AG20443 (cell line): ENCODE results near the gene PRRT1.
A peak's percentile ranks its signal among the peaks of the same experiment; 100 is the strongest.
"Not testable (repeated sequence)": the region's sequence is repeated elsewhere in the genome, so short reads cannot be mapped to it uniquely, and the experiment has no call there.

Experiments
- DNase-seq: peaks from one replicate; pipeline ENCODE4 v3.0.0; 2012; ENCODE audit warnings: low spot score, mixed read lengths

The PRRT1 gene

DNA sequence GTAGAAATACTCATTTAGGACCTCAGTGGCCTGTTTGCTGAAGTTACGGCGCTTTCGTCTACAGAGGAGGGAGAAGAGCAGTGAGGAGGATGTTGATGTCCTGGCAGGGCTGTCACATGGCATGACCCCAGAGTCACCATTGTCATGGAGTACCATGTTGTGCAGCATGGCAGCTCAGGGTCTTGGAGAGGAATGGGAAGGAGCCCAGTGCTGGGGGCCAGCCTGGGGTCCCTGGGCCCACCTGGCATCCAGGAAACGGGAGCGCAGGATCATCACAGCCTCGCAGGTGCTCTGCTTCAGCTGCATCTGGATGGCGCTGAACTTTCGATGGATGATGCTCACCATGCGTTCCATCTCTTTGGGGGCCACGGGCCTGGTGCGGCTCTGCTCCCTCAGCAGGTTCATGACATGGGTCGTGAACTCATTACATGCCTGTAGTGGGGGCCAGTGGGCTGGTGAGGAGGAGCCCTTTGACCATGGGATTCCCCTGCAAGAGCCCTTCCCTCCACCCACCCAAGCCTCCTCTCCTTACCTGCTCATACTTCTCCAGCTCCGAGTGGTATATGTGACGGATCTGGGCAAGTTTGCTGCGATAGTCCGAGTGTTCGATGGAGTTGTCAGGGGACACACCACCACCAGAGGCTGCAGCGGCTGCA lies 36.1 kb upstream of the PRRT1 start:
- not testable (repeated sequence) for DNase-seq

GRCh38 chr6:32187009-32187709 lies 35.4 kb upstream of the PRRT1 start:
- DNase-seq = no peak

DNA sequence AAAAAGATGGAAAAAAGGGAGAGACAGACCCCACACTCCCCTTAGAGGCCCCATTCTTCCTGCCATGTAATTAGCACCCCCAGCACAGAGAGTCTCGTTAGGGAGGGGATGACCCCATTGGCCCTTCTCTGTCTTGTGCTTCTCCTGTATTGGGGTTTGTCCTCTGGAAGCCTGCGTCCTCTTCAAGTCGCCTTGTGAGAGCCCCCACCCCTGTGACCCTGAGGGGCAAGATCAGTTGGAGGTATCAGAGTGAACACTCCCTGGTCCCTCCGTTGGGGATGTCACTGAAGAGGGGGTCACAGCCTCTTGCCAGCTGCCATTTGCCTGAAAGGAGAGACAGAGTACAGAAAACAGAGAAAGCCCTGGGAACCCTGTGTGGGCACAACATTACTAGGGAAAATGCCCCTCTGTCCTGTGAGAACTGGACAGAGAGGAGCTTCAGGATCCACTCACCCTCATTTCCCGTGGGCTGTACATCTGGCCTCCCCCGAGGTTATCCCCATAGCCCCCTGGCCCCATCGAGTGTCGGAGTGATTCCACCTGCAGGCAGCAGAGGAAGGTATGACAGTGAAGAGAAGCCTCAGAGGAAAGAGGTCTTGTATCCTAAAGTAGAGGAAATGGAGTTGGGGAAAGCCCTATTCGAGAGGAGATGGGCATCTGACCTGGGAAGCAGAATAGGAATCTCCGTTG lies 34.6 kb upstream of the PRRT1 start:
- DNase-seq = not testable (repeated sequence)

- peak; percentile 80 for DNase-seq
Measured at GRCh38 chr6:32185681-32186131, 34.0 kb upstream of the PRRT1 start.

- DNase-seq = no peak
Measured at GRCh38 chr6:32184084-32184640, 32.4 kb upstream of the PRRT1 start, which contains the start of gene AGER. TSS of gene AGER (minus strand) at chr6:32184253. CDS start at chr6:32184222, 31 bp downstream.

- no peak for DNase-seq
Measured at GRCh38 chr6:32183483-32184083, 31.8 kb upstream of the PRRT1 start.

DNA sequence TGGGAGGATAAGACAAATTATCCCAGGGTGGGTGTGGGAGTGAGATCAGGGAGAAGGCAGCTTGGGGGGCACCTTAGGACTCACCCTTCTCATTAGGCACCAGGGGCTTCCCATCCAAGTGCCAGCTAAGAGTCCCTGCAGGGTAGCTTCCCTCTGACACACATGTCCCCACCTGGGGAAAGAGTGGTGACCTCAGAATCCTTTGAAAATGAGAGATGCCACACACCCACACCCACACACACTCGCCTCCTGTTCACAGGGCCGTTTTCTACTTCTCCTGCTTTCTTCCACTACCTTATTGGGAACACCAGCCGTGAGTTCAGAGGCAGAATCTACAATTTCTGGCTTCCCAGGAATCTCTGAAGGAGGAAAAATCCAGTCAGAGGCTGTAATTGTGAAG lies 31.3 kb upstream of the PRRT1 start:
- DNase-seq = no peak

DNA sequence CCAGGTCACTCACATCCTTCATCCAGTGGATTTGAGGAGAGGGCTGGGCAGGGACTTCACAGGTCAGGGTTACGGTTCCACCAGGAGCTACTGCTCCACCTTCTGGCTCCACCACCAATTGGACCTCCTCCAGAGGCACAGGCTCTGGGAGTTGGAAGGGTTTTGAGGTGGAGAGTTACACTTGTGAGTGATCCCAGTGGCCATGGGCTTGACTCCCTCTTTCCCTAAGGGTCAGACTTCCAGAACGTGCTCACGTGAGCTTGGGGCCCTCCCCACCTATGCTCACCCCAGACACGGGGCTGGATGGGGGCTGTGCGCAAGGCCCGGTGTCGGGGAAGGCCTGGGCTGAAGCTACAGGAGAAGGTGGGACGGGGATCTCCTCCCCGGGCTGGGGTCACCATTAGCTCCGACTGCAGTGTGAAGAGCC lies 30.8 kb upstream of the PRRT1 start:
- no peak for DNase-seq

DNA sequence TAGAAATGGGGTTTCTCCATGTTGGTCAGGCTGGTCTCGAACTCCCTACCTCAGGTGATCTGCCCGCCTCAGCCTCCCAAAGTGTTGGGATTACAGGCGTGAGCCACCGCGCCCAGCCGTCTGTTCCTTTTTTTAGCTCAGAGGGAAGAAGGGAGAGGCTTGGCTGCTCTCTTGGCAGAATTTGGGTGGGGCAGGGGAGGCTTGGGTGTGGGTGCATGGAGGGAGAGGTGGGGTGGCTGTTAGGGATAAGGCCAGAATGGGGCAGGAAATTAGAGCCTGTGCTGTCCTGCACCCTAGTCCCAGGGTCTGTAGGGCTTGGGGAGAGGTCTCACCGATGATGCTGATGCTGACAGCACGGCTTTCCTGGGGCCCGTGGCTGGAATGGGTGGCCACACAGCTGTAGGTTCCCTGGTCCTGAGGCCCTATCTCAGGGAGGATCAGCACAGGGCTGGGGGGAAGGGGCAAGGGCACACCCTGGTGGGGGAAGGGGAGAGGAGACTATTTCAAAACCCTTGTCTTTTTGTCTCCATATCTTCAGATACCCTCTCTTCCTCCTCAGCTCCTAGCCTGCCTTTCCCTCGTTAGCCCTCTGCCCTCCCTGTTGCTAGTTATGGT lies 30.3 kb upstream of the PRRT1 start:
- no peak for DNase-seq

DNA sequence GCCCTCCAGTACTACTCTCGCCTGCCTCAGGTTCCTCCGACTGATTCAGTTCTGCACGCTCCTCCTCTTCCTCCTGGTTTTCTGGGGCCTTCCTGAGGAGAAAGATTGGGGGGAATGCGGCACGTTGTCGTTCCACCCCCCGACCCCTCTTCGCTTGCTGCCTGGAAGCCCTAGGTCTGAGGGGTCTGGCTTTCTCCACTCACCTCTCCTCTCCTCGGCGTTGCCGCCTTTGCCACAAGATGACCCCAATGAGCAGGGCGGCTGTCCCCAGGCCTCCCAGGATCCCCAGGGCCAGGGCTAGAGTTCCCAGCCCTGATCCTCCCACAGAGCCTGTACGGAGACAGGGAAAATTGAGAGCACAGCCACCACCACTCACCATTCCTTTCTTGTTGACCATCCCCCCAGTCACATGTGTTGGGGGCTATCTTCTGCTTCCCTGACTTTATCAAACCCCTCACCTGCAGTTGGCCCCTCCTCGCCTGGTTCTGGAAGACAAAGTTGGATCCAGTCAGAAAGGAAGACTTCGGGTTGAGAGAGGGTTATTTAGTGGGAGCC lies 29.5 kb upstream of the PRRT1 start:
- DNase-seq = no peak

GRCh38 chr6:32179766-32180405 lies 28.1 kb upstream of the PRRT1 start:
- no peak for DNase-seq

GRCh38 chr6:32178547-32179440 lies 27.1 kb upstream of the PRRT1 start:
- no peak for DNase-seq

DNA sequence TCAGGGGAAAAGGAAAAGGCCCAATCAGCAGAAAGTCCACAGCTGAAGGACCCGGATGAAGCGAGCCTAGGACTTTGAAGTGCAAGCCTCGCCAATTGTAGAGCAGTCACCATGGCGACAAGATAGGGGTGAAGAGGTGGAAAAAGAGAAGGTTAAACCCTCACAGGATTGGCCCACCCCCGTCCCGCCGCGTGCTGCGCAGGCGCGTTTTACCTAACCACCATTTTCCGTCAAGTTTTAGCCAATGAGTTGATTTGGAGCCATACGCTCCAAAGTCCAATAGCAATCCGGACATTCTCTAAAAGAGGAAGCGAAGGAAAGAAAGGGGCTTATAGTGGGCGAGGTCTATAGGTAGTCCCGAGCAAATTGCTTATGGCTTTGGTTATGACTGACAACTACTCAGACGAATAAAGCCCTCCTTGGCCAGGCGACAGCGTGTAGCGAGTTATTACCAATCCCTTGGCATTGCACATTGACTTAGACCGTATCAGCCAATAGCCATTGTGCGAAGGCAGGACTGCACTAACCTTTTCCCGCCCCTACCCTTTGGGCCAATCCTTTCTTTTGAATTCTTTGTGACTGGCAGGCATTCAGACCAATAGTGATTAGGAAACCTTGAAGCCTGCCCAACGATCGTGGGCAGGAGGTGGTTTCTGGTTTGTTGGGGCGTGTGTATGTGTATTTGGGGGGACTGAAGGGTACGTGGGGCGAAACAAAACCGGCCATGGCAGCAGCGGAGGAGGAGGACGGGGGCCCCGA lies 26.2 kb upstream of the PRRT1 start, which contains the start of gene RNF5:
Gene RNF5, plus strand, starts transcription at position 618 of the 759 bp plus-strand sequence. Its CDS starts 107 bp downstream, at position 725.
- peak; percentile 96 for DNase-seq

- DNase-seq = no peak
Measured at GRCh38 chr6:32177183-32177787, 25.5 kb upstream of the PRRT1 start.

- DNase-seq = no peak
Measured at GRCh38 chr6:32176476-32177182, 24.9 kb upstream of the PRRT1 start.

- DNase-seq = peak; percentile 97
Measured at GRCh38 chr6:32175711-32176475, 24.2 kb upstream of the PRRT1 start, which contains the start of gene AGPAT1. TSS of gene AGPAT1 (minus strand) at chr6:32176084. CDS start at chr6:32171496, 4,588 bp downstream.

DNA sequence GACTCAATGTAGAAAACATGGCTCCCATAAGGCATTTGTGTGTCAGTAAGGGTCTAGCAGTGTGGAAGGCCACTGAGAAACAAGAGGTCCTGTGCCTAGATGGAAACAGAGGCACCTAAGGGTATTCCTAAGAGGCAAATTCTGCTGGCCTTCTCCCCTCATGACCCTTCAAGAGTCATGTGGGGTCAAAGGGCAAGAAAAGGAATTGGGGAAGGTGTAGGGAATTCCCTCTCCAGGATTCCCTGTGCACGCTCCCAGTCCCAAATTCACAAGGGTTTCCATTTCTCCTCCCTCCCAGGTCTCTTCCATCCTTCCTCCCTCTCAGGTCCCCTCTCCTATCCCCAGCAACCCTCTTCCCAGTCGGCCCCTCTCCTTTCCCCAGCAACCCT lies 23.6 kb upstream of the PRRT1 start:
- DNase-seq = no peak
